ENCODE results near the gene FAM76A. TPM values are rescaled to one million over a fixed set of nuclear protein-coding genes. Genes with fewer than 3 reads are reported as not detected.
"Not testable (repeated sequence)": the region's sequence is repeated elsewhere in the genome, so short reads cannot be mapped to it uniquely, and the experiment has no call there.

Gene FAM76A
- total RNA-seq, 6 experiments from 2014 or later, result 6.7 to 9.2 (median 7.8) TPM

DNA sequence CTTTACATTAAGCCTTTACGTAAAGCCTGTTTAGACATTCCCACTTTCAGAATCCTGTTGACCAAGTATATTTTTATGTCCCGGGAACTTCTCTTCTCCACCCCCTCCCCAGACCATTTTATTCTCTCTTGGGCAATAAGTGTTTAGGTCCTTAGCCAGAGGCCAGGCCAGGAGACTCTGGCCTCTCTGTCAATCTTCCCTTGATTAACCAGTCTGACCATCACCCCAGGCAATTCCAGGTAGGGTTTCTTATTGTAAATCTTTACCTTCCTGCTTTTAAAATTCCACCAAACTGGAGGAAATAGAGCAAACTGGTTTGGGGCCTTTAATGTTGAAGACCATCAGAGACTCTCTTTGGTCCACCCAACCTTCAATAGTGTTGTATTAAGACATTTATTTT lies 41.6 kb upstream of the FAM76A start:
- H3K36me3 Mint-ChIP-seq (ENCODE audit: low read depth), result peaks cover 22% of the 10 kb centered on the region
- H3K4me1 Mint-ChIP-seq (ENCODE audit: low read depth), result peaks cover 7% of the 10 kb centered on the region
- no peak overlapping the region for H3K27ac Mint-ChIP-seq
- peaks cover 32% of the 10 kb centered on the region for H3K27me3 Mint-ChIP-seq (ENCODE audit: insufficient read depth)
- H3K4me3 Mint-ChIP-seq, result no peak overlapping the region
- peaks cover 35% of the 10 kb centered on the region for H3K9me3 Mint-ChIP-seq
- no peak for DNase-seq
- TF ChIP-seq, protein P1, sequence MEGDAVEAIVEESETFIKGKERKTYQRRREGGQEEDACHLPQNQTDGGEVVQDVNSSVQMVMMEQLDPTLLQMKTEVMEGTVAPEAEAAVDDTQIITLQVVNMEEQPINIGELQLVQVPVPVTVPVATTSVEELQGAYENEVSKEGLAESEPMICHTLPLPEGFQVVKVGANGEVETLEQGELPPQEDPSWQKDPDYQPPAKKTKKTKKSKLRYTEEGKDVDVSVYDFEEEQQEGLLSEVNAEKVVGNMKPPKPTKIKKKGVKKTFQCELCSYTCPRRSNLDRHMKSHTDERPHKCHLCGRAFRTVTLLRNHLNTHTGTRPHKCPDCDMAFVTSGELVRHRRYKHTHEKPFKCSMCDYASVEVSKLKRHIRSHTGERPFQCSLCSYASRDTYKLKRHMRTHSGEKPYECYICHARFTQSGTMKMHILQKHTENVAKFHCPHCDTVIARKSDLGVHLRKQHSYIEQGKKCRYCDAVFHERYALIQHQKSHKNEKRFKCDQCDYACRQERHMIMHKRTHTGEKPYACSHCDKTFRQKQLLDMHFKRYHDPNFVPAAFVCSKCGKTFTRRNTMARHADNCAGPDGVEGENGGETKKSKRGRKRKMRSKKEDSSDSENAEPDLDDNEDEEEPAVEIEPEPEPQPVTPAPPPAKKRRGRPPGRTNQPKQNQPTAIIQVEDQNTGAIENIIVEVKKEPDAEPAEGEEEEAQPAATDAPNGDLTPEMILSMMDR (IDR thresholded peaks at IDR 0.05), result no peak

DNA sequence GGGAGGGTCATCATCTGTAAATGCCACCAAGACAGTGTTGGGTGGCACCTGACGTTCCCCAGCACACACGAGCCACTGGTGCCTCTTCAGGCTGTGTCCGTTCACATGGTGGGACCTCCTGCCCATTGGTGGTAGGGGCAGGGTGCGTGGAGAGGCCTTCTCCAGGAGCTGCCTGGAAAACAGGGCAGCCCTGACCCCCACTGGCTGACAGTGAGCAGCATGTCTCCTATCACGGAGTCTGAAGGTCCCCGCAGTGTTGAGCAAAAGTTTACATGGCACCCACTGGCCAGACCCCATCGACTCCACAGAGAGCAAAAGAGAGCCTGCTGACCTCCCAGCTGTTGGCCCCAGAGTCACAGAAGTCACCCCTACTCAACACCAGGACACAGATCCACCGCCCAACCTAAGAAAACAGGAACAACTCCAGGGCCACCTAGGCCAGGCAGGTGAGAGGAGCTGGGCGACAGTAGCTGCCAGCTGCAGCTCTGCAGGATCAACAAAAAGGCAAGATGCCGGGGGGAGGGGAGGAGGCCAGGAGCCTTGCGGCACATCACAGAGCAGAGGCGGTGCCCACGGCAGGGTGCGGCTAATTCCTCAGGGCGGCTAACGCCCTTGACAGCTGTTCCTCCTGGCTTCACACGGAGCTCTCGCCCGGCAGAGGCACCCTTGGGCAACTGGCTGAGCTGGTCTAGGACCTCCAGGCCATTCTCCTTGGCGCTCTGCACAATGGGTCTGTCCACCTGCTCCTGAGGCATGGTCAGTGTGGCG lies 39.4 kb upstream of the FAM76A start:
- H3K27me3 Mint-ChIP-seq (ENCODE audit: insufficient read depth), result peaks cover 29% of the 10 kb centered on the region
- H3K4me3 Mint-ChIP-seq, result no peak overlapping the region
- peaks cover 17% of the 10 kb centered on the region for H3K36me3 Mint-ChIP-seq (ENCODE audit: low read depth)
- TF ChIP-seq, protein P1 (IDR thresholded peaks at IDR 0.05), result no peak
- no peak overlapping the region for H3K27ac Mint-ChIP-seq
- H3K9me3 Mint-ChIP-seq, result peaks cover 15% of the 10 kb centered on the region
- no peak for DNase-seq
- peaks cover 18% of the 10 kb centered on the region for H3K4me1 Mint-ChIP-seq (ENCODE audit: low read depth)

DNA sequence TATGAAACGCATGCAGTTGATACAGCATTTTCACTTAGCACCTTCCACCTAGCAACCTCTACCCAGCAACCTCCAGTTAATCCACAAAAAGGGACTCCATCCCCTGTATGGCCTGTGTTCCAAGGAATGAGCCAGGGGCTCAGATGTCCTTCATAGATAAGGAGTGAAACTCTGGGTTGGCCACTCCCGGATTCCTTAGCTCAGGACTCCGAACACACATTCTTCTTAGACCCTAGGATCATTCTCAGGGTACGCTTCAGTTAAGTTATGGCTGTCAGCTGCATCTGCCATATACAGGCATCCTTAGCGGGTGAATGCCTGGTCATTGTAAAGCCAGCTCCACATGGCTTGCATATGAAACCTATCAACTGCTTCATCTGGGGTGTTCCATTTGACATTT lies 37.9 kb upstream of the FAM76A start:
- peaks cover 2% of the 10 kb centered on the region for H3K36me3 Mint-ChIP-seq (ENCODE audit: low read depth)
- DNase-seq, result no peak

DNA sequence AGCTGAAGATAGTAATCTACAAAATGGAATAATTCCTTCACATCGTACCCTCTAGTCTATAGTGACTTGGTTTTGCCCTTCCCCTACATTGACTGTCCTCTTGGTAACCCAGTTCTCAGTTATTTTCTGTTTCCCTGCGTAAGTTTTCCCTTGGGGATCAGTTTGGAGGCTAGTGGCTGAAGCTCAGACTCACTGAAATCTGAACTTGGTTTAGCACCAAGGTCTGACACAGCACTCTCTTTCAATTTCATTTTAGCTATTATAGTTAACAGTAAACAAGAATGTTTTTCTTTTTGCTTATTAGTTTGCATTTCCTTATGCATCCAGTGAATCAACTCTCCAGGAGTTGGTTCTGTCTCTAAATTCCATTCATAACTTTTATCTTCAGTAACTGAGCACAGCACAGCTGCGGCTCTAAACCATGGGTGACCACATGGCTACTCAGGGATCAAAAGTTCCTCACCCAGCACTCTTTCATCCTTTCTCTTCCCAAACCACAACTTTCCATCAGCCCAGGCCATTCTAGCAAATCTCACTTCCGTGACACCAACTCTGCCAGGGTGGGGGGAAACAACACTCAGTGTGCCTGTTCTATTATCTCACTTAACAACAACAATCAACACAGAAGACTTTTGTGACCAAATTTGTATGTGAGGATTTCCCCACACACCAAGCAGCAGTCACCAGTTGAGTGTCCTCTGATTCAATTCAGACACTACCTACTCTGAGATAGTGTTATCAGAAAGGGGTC lies 36.2 kb upstream of the FAM76A start:
- H3K9me3 Mint-ChIP-seq, result no peaks in the 10 kb centered on the region
- H3K4me3 Mint-ChIP-seq, result peak overlapping the region; percentile 78
- peak; percentile 62 for DNase-seq
- peaks cover 21% of the 10 kb centered on the region for H3K27me3 Mint-ChIP-seq (ENCODE audit: insufficient read depth)
- peaks cover 18% of the 10 kb centered on the region for H3K4me1 Mint-ChIP-seq (ENCODE audit: low read depth)
- TF ChIP-seq, protein P1 (IDR thresholded peaks at IDR 0.05), result no peak
- no peaks in the 10 kb centered on the region for H3K36me3 Mint-ChIP-seq (ENCODE audit: low read depth)
- H3K27ac Mint-ChIP-seq, result peak overlapping the region; percentile 55

More for the DNA sequence above, 37.9 kb upstream of the FAM76A start:
- H3K4me1 Mint-ChIP-seq (ENCODE audit: low read depth), result peaks cover 18% of the 10 kb centered on the region
- H3K27ac Mint-ChIP-seq, result no peak overlapping the region
- TF ChIP-seq, protein P1 (IDR thresholded peaks at IDR 0.05), result no peak
- H3K27me3 Mint-ChIP-seq (ENCODE audit: insufficient read depth), result peaks cover 24% of the 10 kb centered on the region
- H3K4me3 Mint-ChIP-seq, result no peak overlapping the region
- peaks cover under 1% of the 10 kb centered on the region; the same call in 1 of the 2 replicates for H3K9me3 Mint-ChIP-seq

DNA sequence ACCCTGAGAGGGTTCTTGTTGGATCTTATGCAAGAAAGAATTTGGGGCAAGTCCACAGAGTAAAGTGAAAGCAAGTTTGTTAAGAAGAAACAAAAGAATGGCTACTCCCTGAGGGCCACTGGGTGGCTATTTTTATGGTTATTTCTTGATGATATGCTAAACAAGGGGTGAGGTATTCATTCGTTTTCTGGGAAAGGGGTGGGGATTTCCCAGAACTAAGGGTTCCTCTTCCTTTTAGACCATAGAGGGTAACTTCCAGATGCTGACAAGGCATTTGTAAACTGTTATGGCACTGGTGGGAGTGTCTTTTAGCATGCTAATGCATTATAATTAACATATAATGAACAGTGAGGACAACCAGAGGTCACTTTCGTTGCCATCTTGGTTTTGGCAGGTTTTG lies 35.6 kb upstream of the FAM76A start:
- no peak for DNase-seq
- H3K4me1 Mint-ChIP-seq (ENCODE audit: low read depth), result peaks cover 18% of the 10 kb centered on the region
- no peaks in the 10 kb centered on the region for H3K36me3 Mint-ChIP-seq (ENCODE audit: low read depth)
- no peaks in the 10 kb centered on the region for H3K9me3 Mint-ChIP-seq
- TF ChIP-seq, protein P1 (IDR thresholded peaks at IDR 0.05), result no peak
- H3K27me3 Mint-ChIP-seq (ENCODE audit: insufficient read depth), result peaks cover 17% of the 10 kb centered on the region
- H3K27ac Mint-ChIP-seq, result peak overlapping the region; percentile 55
- peak overlapping the region; percentile 78; the same call in 1 of the 2 replicates for H3K4me3 Mint-ChIP-seq

DNA sequence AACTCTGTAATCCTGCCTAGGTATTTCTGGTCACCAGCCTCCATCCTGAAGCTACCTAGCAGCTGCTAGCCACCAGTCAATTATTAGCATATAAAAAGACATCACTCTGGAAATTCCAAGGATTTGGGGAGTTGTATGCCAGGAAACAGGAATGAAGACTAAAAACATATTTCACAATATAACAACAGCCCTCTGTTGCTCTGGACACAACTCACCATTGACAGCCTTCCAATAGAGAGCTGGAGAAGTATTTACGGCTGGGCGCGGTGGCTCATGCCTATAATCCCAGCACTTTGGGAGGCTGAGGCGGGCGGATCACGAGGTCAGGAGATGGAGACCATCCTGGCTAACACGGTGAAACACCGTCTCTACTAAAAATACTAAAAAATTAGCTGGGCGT lies 28.9 kb upstream of the FAM76A start:
- peak; percentile 1 for DNase-seq
- not testable (repeated sequence) for H3K4me3 Mint-ChIP-seq; H3K27ac Mint-ChIP-seq; H3K9me3 Mint-ChIP-seq; H3K36me3 Mint-ChIP-seq (ENCODE audit: low read depth); H3K4me1 Mint-ChIP-seq (ENCODE audit: low read depth)
- H3K27me3 Mint-ChIP-seq (ENCODE audit: insufficient read depth), result peaks cover 19% of the 10 kb centered on the region
